Activated naive CD8-positive, alpha-beta T cell treated with anti-CD3 and anti-CD28 coated beads, Interleukin-2, amount 50 U/mL, for 24 hours (primary cell): ENCODE data around the gene XAGE1A.
"Not testable (repeated sequence)": the region's sequence is repeated elsewhere in the genome, so short reads cannot be mapped to it uniquely, and the experiment has no call there.

Experiments used
- ATAC-seq: fragments of 150-1000 bp; cut with Tn5 transposase; one replicate; pipeline ENCODE4 v1.10.0; 2021
- DNase-seq: peaks from one replicate; pipeline ENCODE4 v3.0.0; 2021
- H3K27ac Mint-ChIP-seq: one replicate; pipeline ENCODE4 v1.8.0; 2021; ENCODE audit warnings: mild to moderate bottlenecking, mixed read lengths
- H3K27me3 Mint-ChIP-seq: one replicate; pipeline ENCODE4 v1.8.0; 2021; ENCODE audit warnings: mixed read lengths
- H3K36me3 Mint-ChIP-seq: one replicate; pipeline ENCODE4 v1.8.0; 2021; ENCODE audit warnings: low read depth, mixed read lengths
- H3K4me1 Mint-ChIP-seq: one replicate; pipeline ENCODE4 v1.8.0; 2021; ENCODE audit warnings: mixed read lengths
- H3K4me3 Mint-ChIP-seq: one replicate; pipeline ENCODE4 v1.8.0; 2021; ENCODE audit warnings: mild to moderate bottlenecking, moderate library complexity, mixed read lengths
- H3K9me3 Mint-ChIP-seq: one replicate; pipeline ENCODE4 v1.8.0; 2021; ENCODE audit warnings: mixed read lengths

The XAGE1A gene

GRCh38 chrX:52548769-52549168 lies 53.2 kb downstream of the XAGE1A start:
- not testable (repeated sequence) for ATAC-seq, H3K4me3 Mint-ChIP-seq, H3K27ac Mint-ChIP-seq, H3K9me3 Mint-ChIP-seq, H3K27me3 Mint-ChIP-seq, H3K36me3 Mint-ChIP-seq, H3K4me1 Mint-ChIP-seq, DNase-seq
